Limb (tissue), 2 donors: ENCODE results near the gene GOLT1A.

Experiments
- DNase-seq, 2 donors: peaks; one replicate each; pipeline ENCODE4 v3.0.0-alpha.2; 2016; ENCODE audit errors: extremely low spot score in 2 of 2

The GOLT1A gene

GRCh38 chr1:204213668-204214662, at the start of gene GOLT1A:
Gene GOLT1A, minus strand, starts transcription at chr1:204213988. Its CDS starts 82 bp downstream, at chr1:204213906.
- DNase-seq, result peak; percentile 69 to 70

- peak in 1 of 2 donors; percentile 49 for DNase-seq
Measured at GRCh38 chr1:204263254-204263910, 49.6 kb upstream of the GOLT1A start.

GRCh38 chr1:204262506-204263253, 48.9 kb upstream of the GOLT1A start:
- DNase-seq, result no peak

GRCh38 chr1:204261746-204262505, 48.1 kb upstream of the GOLT1A start:
- DNase-seq, result no peak

GRCh38 chr1:204261266-204261665, 47.5 kb upstream of the GOLT1A start:
- no peak for DNase-seq

GRCh38 chr1:204260601-204261197, 46.9 kb upstream of the GOLT1A start:
- DNase-seq, result no peak

GRCh38 chr1:204259782-204260181, 46.0 kb upstream of the GOLT1A start:
- no peak for DNase-seq

- no peak for DNase-seq
Measured at GRCh38 chr1:204259196-204259595, 45.4 kb upstream of the GOLT1A start.

GRCh38 chr1:204258213-204259115, 44.7 kb upstream of the GOLT1A start:
- DNase-seq, result peak in 1 of 2 donors; percentile 59

GRCh38 chr1:204257446-204257845, 43.7 kb upstream of the GOLT1A start:
- DNase-seq, result no peak

- no peak for DNase-seq
Measured at GRCh38 chr1:204256531-204256930, 42.7 kb upstream of the GOLT1A start.

- no peak for DNase-seq
Measured at GRCh38 chr1:204255966-204256365, 42.2 kb upstream of the GOLT1A start.

GRCh38 chr1:204255225-204255624, 41.4 kb upstream of the GOLT1A start:
- DNase-seq, result no peak

GRCh38 chr1:204254031-204254661, 40.4 kb upstream of the GOLT1A start:
- no peak for DNase-seq

GRCh38 chr1:204251926-204252689, 38.3 kb upstream of the GOLT1A start:
- no peak for DNase-seq

- no peak for DNase-seq
Measured at GRCh38 chr1:204251286-204251685, 37.5 kb upstream of the GOLT1A start.

GRCh38 chr1:204250428-204251030, 36.7 kb upstream of the GOLT1A start:
- DNase-seq, result no peak
